Urinary bladder (tissue), 4 donors: ENCODE results near the gene LRPAP1. TPM values are rescaled to one million over a fixed set of nuclear protein-coding genes. Genes with fewer than 3 reads are reported as not detected.
"Not testable (repeated sequence)": the region's sequence is repeated elsewhere in the genome, so short reads cannot be mapped to it uniquely, and the experiment has no call there.

Experiments used
- DNase-seq: peaks from one replicate; pipeline ENCODE4 v3.0.0-alpha.2; 2015; ENCODE audit errors: extremely low spot score
- H3K27ac ChIP-seq: one replicate; pipeline ENCODE4 v1.5.1; 2013; ENCODE audit warnings: low read depth, mild to moderate bottlenecking, moderate library complexity
- H3K36me3 ChIP-seq: one replicate; pipeline ENCODE4 v1.6.1; 2013; ENCODE audit warnings: mild to moderate bottlenecking, moderate library complexity; ENCODE audit not compliant: insufficient read depth
- H3K4me1 ChIP-seq: one replicate; pipeline ENCODE4 v1.6.1; 2013; ENCODE audit warnings: mild to moderate bottlenecking, moderate library complexity; ENCODE audit not compliant: insufficient read depth
- H3K4me3 ChIP-seq: one replicate; pipeline ENCODE4 v1.5.1; 2013; ENCODE audit warnings: low read depth, low read length
- WGBS: extraction: QIAGEN DNeasy Blood & Tissue Kit; methylation state at CpG from one replicate; pipeline ENCODE4 v1.1.7; 2013; 5-methylcytosine and 5-hydroxymethylcytosine counted together
- polyA plus RNA-seq: library from polyadenylated mRNA; stranded (reverse); fragments of 200-250 nt; gene quantifications from one replicate; pipeline ENCODE4 v1.2.3, GENCODE V29; 2013
- total RNA-seq: library from RNA; depleted of rRNA; stranded (reverse); fragments of >200 nt; gene quantifications from one replicate; pipeline ENCODE4 v1.2.3, GENCODE V29; 2014
- donor health status: healthy with polysubstance abuse.
- donor health status: healthy.

Gene LRPAP1
- total and polyA plus RNA-seq, 2 donors = 79.6 to 231 TPM

GRCh38 chr4:3572363-3572762 lies 40.1 kb upstream of the LRPAP1 start:
- Histone ChIP-seq H3K4me1 (no peaks in the 10 kb centered on the region), H3K27ac (no peak overlapping the region), H3K36me3 (no peaks in the 10 kb centered on the region), H3K4me3 (no peak overlapping the region)
- no peak for DNase-seq
- WGBS = 57% methylated on average over 13 of the region's 13 CpGs

- WGBS = 86% methylated on average over 11 of the region's 11 CpGs
- no peak for DNase-seq
Measured at GRCh38 chr4:3571921-3572320, 39.7 kb upstream of the LRPAP1 start.

GRCh38 chr4:3570923-3571322 lies 38.7 kb upstream of the LRPAP1 start:
- not testable (repeated sequence) for DNase-seq, H3K4me3 ChIP-seq, H3K4me1 ChIP-seq, H3K27ac ChIP-seq, H3K36me3 ChIP-seq
- WGBS = 61% methylated on average over 15 of the region's 15 CpGs

More at GRCh38 chr4:3571921-3572320, 39.7 kb upstream of the LRPAP1 start:
- Histone ChIP-seq H3K27ac (no peak overlapping the region), H3K36me3 (no peaks in the 10 kb centered on the region), H3K4me1 (no peaks in the 10 kb centered on the region), H3K4me3 (no peak overlapping the region)

- H3K4me3 ChIP-seq, H3K36me3 ChIP-seq, H3K4me1 ChIP-seq, DNase-seq, H3K27ac ChIP-seq: not testable (repeated sequence)
- 81% methylated on average over 15 of the region's 15 CpGs for WGBS
Measured at GRCh38 chr4:3569611-3570010, 37.4 kb upstream of the LRPAP1 start.

- not testable (repeated sequence) for DNase-seq
- WGBS = 56% methylated on average over 14 of the region's 14 CpGs
Measured at GRCh38 chr4:3566701-3567100, 34.5 kb upstream of the LRPAP1 start.

GRCh38 chr4:3566301-3566700 lies 34.1 kb upstream of the LRPAP1 start:
- 22% methylated on average over 10 of the region's 12 CpGs for WGBS
- H3K36me3 ChIP-seq, H3K27ac ChIP-seq, DNase-seq, H3K4me3 ChIP-seq, H3K4me1 ChIP-seq: not testable (repeated sequence)

More at GRCh38 chr4:3566701-3567100, 34.5 kb upstream of the LRPAP1 start:
- not testable (repeated sequence) for H3K27ac ChIP-seq, H3K4me1 ChIP-seq, H3K36me3 ChIP-seq, H3K4me3 ChIP-seq

GRCh38 chr4:3564948-3565347 lies 32.7 kb upstream of the LRPAP1 start:
- WGBS = 94% methylated on average over 31 of the region's 31 CpGs
- not testable (repeated sequence) for H3K4me1 ChIP-seq, DNase-seq, H3K27ac ChIP-seq, H3K36me3 ChIP-seq, H3K4me3 ChIP-seq

- WGBS = 93% methylated on average over 24 of the region's 24 CpGs
- H3K4me3 ChIP-seq = no peak overlapping the region
- no peak overlapping the region for H3K27ac ChIP-seq
- DNase-seq = no peak
- no peaks in the 10 kb centered on the region for H3K4me1 ChIP-seq
- H3K36me3 ChIP-seq = no peaks in the 10 kb centered on the region
Measured at GRCh38 chr4:3563403-3563802, 31.2 kb upstream of the LRPAP1 start.

GRCh38 chr4:3562127-3562526 lies 29.9 kb upstream of the LRPAP1 start:
- not testable (repeated sequence) for H3K27ac ChIP-seq, H3K36me3 ChIP-seq, H3K4me1 ChIP-seq, DNase-seq, H3K4me3 ChIP-seq
- WGBS = 79% methylated on average over 6 of the region's 8 CpGs

GRCh38 chr4:3560465-3560864 lies 28.2 kb upstream of the LRPAP1 start:
- WGBS = 86% methylated on average over 1 of the region's 1 CpG
- not testable (repeated sequence) for H3K27ac ChIP-seq, H3K4me1 ChIP-seq, DNase-seq, H3K4me3 ChIP-seq, H3K36me3 ChIP-seq

- H3K4me3 ChIP-seq, DNase-seq, H3K4me1 ChIP-seq, H3K36me3 ChIP-seq, H3K27ac ChIP-seq: not testable (repeated sequence)
- WGBS = 78% methylated on average over 12 of the region's 13 CpGs
Measured at GRCh38 chr4:3559381-3560290, 27.4 kb upstream of the LRPAP1 start.

GRCh38 chr4:3558514-3558836 lies 26.3 kb upstream of the LRPAP1 start:
- not testable (repeated sequence) for H3K4me3 ChIP-seq, H3K36me3 ChIP-seq, H3K27ac ChIP-seq, H3K4me1 ChIP-seq, DNase-seq
- 71% methylated on average over 7 of the region's 7 CpGs for WGBS

GRCh38 chr4:3557676-3558513 lies 25.7 kb upstream of the LRPAP1 start:
- H3K27ac ChIP-seq, DNase-seq, H3K36me3 ChIP-seq, H3K4me1 ChIP-seq, H3K4me3 ChIP-seq: not testable (repeated sequence)
- 75% methylated on average over 17 of the region's 17 CpGs for WGBS

GRCh38 chr4:3557088-3557492 lies 24.9 kb upstream of the LRPAP1 start:
- H3K27ac ChIP-seq, H3K4me1 ChIP-seq, H3K4me3 ChIP-seq, DNase-seq, H3K36me3 ChIP-seq: not testable (repeated sequence)
- WGBS = 71% methylated on average over 9 of the region's 9 CpGs
